Hepatocyte (in vitro differentiated cells): ENCODE data around the gene OR7A17. TPM values are rescaled to one million over a fixed set of nuclear protein-coding genes. Genes with fewer than 3 reads are reported as not detected.

Experiments used
- DNase-seq: peaks from one replicate; pipeline ENCODE4 v3.0.0-alpha.2; 2016; ENCODE audit warnings: low spot score
- H2AFZ ChIP-seq: fragments of 200-600 bp; sonication (generic); 2 replicates; pipeline ENCODE4 v1.6.0; 2016; ENCODE audit warnings: antibody characterized with exemption, mild to moderate bottlenecking
- H3K27ac ChIP-seq: fragments of 200-600 bp; sonication (generic); 2 replicates; pipeline ENCODE4 v1.5.1; 2016; ENCODE audit warnings: mild to moderate bottlenecking
- H3K27me3 ChIP-seq: fragments of 200-600 bp; sonication (generic); 2 replicates; pipeline ENCODE4 v1.6.1; 2016
- H3K36me3 ChIP-seq: fragments of 200-600 bp; sonication (generic); replicated peaks from 2 replicates; pipeline ENCODE4 v1.5.1; 2016; ENCODE audit warnings: low read depth; ENCODE audit not compliant: insufficient read depth
- H3K4me1 ChIP-seq: fragments of 200-600 bp; sonication (generic); 2 replicates; pipeline ENCODE4 v1.5.1; 2016; ENCODE audit warnings: mild to moderate bottlenecking, moderate library complexity; ENCODE audit not compliant: insufficient read depth
- H3K4me2 ChIP-seq: fragments of 200-600 bp; sonication (generic); 2 replicates; pipeline ENCODE4 v1.6.0; 2016
- H3K4me3 ChIP-seq: fragments of 200-600 bp; sonication (generic); 2 replicates; pipeline ENCODE4 v1.5.1; 2016; ENCODE audit warnings: mild to moderate bottlenecking
- H3K79me2 ChIP-seq: fragments of 200-600 bp; sonication (generic); 2 replicates; pipeline ENCODE4 v1.6.0; 2017; ENCODE audit warnings: mild to moderate bottlenecking
- H3K9me2 ChIP-seq: fragments of 200-600 bp; sonication (generic); replicated peaks from 2 replicates; pipeline ENCODE4 v1.6.0; 2017; ENCODE audit warnings: mild to moderate bottlenecking; ENCODE audit not compliant: insufficient read depth
- H3K9me3 ChIP-seq: fragments of 200-600 bp; sonication (generic); 2 replicates; pipeline ENCODE4 v1.5.1; 2016; ENCODE audit warnings: low read depth, mild to moderate bottlenecking
- H4K20me1 ChIP-seq: fragments of 200-600 bp; sonication (generic); 2 replicates; pipeline ENCODE4 v1.6.0; 2016; ENCODE audit warnings: mild to moderate bottlenecking; ENCODE audit not compliant: insufficient read depth, poor library complexity, severe bottlenecking
- CTCF ChIP-seq: fragments of 200-600 bp; sonication (generic); IDR thresholded peaks from 2 replicates; pipeline ENCODE4 v1.5.1; 2016; ENCODE audit warnings: antibody characterized with exemption, mild to moderate bottlenecking; ENCODE audit not compliant: poor library complexity
- EZH2 ChIP-seq: fragments of 200-600 bp; sonication (generic); IDR thresholded peaks from 2 replicates; pipeline ENCODE4 v1.6.1; 2016; ENCODE audit warnings: antibody characterized with exemption, mild to moderate bottlenecking, borderline replicate concordance
- EZH2phosphoT487 ChIP-seq: fragments of 200-600 bp; sonication (generic); IDR thresholded peaks from one replicate; pipeline ENCODE4 v1.6.1; 2018; ENCODE audit warnings: antibody characterized with exemption, mild to moderate bottlenecking, low read depth, moderate library complexity; ENCODE audit not compliant: unreplicated experiment, severe bottlenecking
- WGBS: methylation state at CpG from one replicate; pipeline ENCODE4 v1.1.6; 2016; ENCODE audit warnings: low lambda C conversion rate; ENCODE audit errors: missing lambda C conversion rate; 5-methylcytosine and 5-hydroxymethylcytosine counted together
- polyA plus RNA-seq: library from polyadenylated mRNA; unstranded; fragments of >200 nt; fragmentation: Nextera tagmentation; extraction: Ambion mirVana; gene quantifications from 2 replicates; pipeline ENCODE4 v1.2.1, GENCODE V29; 2016
- total RNA-seq: library from RNA; depleted of rRNA; stranded (reverse); fragments of >200 nt; gene quantifications from 2 replicates; pipeline ENCODE4 v1.2.3, GENCODE V29; 2014

OR7A17 gene
- total and polyA plus RNA-seq, 2 experiments from 2014 or later: not detected

GRCh38 chr19:14848822-14849221, 37.1 kb downstream of the OR7A17 start, which contains the start of gene OR7A10:
OR7A10 (minus strand) TSS chr19:14848922; CDS start chr19:14841877, 7,045 bp downstream.
- no peak for DNase-seq
- no peak within 1 kb of the TSS for H3K4me2 ChIP-seq
- WGBS: 70% methylated on average over 5 of the region's 5 CpGs

GRCh38 chr19:14843578-14843977, 42.4 kb downstream of the OR7A17 start:
- no peaks in the 10 kb centered on the region for H3K9me2 ChIP-seq
- no peak overlapping the region for H3K27ac ChIP-seq
- DNase-seq: no peak
- no peaks in the 10 kb centered on the region for H3K9me3 ChIP-seq
- no peaks in the 10 kb centered on the region for H3K79me2 ChIP-seq
- no peak for TF ChIP-seq CTCF
- no peak for TF ChIP-seq EZH2phosphoT487
- no peak for TF ChIP-seq EZH2
- H3K4me1 ChIP-seq: no peaks in the 10 kb centered on the region
- no peak overlapping the region for H3K4me3 ChIP-seq
- WGBS: 71% methylated on average over 6 of the region's 6 CpGs
- H2AFZ ChIP-seq: no peak overlapping the region
- no peaks in the 10 kb centered on the region for H4K20me1 ChIP-seq
- H3K27me3 ChIP-seq: no peaks in the 10 kb centered on the region
- no peak overlapping the region for H3K4me2 ChIP-seq
- no peaks in the 10 kb centered on the region for H3K36me3 ChIP-seq

More at GRCh38 chr19:14848822-14849221, 37.1 kb downstream of the OR7A17 start, which contains the start of gene OR7A10:
- no peaks in the 10 kb centered on the region for H3K79me2 ChIP-seq
- no peak within 1 kb of the TSS for H3K27ac ChIP-seq
- H3K9me3 ChIP-seq: no peaks in the 10 kb centered on the region
- no peak within 1 kb of the TSS for H2AFZ ChIP-seq
- TF ChIP-seq EZH2 (no peak), EZH2phosphoT487 (no peak), CTCF (no peak)
- no peaks in the 10 kb centered on the region for H3K9me2 ChIP-seq
- H3K4me3 ChIP-seq: no peak within 1 kb of the TSS
- no peaks in the 10 kb centered on the region for H4K20me1 ChIP-seq
- no peaks in the 10 kb centered on the region for H3K4me1 ChIP-seq
- no peaks in the 10 kb centered on the region for H3K27me3 ChIP-seq
- no peaks in the 10 kb centered on the region for H3K36me3 ChIP-seq

- H3K79me2 ChIP-seq: no peaks in the 10 kb centered on the region
- H3K4me3 ChIP-seq: no peak overlapping the region
- no peak overlapping the region for H3K4me2 ChIP-seq
- no peak overlapping the region for H3K27ac ChIP-seq
- H3K9me3 ChIP-seq: no peaks in the 10 kb centered on the region
- TF ChIP-seq EZH2phosphoT487 (no peak), CTCF (no peak), EZH2 (no peak)
- DNase-seq: no peak
- H3K4me1 ChIP-seq: no peaks in the 10 kb centered on the region
- no peak overlapping the region for H2AFZ ChIP-seq
- no peaks in the 10 kb centered on the region for H4K20me1 ChIP-seq
- H3K27me3 ChIP-seq: no peaks in the 10 kb centered on the region
- 46% methylated on average over 2 of the region's 2 CpGs for WGBS
- H3K9me2 ChIP-seq: no peaks in the 10 kb centered on the region
- H3K36me3 ChIP-seq: no peaks in the 10 kb centered on the region
Measured at GRCh38 chr19:14843169-14843568, 42.8 kb downstream of the OR7A17 start.

GRCh38 chr19:14840206-14840605, 45.7 kb downstream of the OR7A17 start:
- H3K4me1 ChIP-seq: no peaks in the 10 kb centered on the region
- H3K9me3 ChIP-seq: no peaks in the 10 kb centered on the region
- WGBS: 32% methylated on average over 1 of the region's 1 CpG
- H3K4me3 ChIP-seq: no peak overlapping the region
- no peak overlapping the region for H3K27ac ChIP-seq
- H3K27me3 ChIP-seq: no peaks in the 10 kb centered on the region
- TF ChIP-seq CTCF: no peak
- TF ChIP-seq EZH2: no peak
- TF ChIP-seq EZH2phosphoT487: no peak
- H3K36me3 ChIP-seq: no peaks in the 10 kb centered on the region
- DNase-seq: no peak
- H3K79me2 ChIP-seq: no peaks in the 10 kb centered on the region
- no peak overlapping the region for H2AFZ ChIP-seq
- no peak overlapping the region for H3K4me2 ChIP-seq
- H4K20me1 ChIP-seq: no peaks in the 10 kb centered on the region
- no peaks in the 10 kb centered on the region for H3K9me2 ChIP-seq
